Stimulated activated CD4-positive, alpha-beta T cell treated with anti-CD3 and anti-CD28 coated beads, Interleukin-1b, Interleukin-23, amount 100 ng/mL, for 24 hours (primary cell): ENCODE results near the gene COX19.

Source experiments
- DNase-seq, 4 experiments: peaks; one replicate each; pipeline ENCODE4 v3.0.0-alpha.2; 2020; ENCODE audit warnings: low read depth in 4 of 4, low spot score in 1 of 4

The COX19 gene

GRCh38 chr7:979151-979550 is 3.8 kb upstream of the COX19 start:
- DNase-seq = no peak

- DNase-seq = no peak
Measured at GRCh38 chr7:978416-979091, 3.2 kb upstream of the COX19 start.

- no peak for DNase-seq
Measured at GRCh38 chr7:978049-978346, 2.6 kb upstream of the COX19 start.

GRCh38 chr7:977326-978048 is 2.1 kb upstream of the COX19 start:
- no peak for DNase-seq

- no peak for DNase-seq
Measured at GRCh38 chr7:976901-977325, 1.6 kb upstream of the COX19 start.

GRCh38 chr7:975702-976473 is 539 bp upstream of the COX19 start:
- no peak for DNase-seq

GRCh38 chr7:974172-974571 is 1.2 kb downstream of the COX19 start:
- DNase-seq = no peak

GRCh38 chr7:973312-973711 is 2.0 kb downstream of the COX19 start:
- DNase-seq = no peak

GRCh38 chr7:972676-973309 is 2.6 kb downstream of the COX19 start:
- no peak for DNase-seq

- DNase-seq = no peak
Measured at GRCh38 chr7:972110-972509, 3.2 kb downstream of the COX19 start.

GRCh38 chr7:970744-971143 is 4.6 kb downstream of the COX19 start:
- no peak for DNase-seq

- no peak for DNase-seq
Measured at GRCh38 chr7:969403-969802, 5.9 kb downstream of the COX19 start.

- DNase-seq = no peak
Measured at GRCh38 chr7:968205-969105, 6.9 kb downstream of the COX19 start.

GRCh38 chr7:967361-968082 is 7.8 kb downstream of the COX19 start:
- DNase-seq = no peak

GRCh38 chr7:966291-967069 is 8.9 kb downstream of the COX19 start:
- DNase-seq = no peak

- no peak for DNase-seq
Measured at GRCh38 chr7:964401-965231, 10.7 kb downstream of the COX19 start.

GRCh38 chr7:963236-964078 is 11.9 kb downstream of the COX19 start:
- no peak for DNase-seq
